Caco-2 (cell line): ENCODE data around the gene HELB. TPM values are rescaled to one million over a fixed set of nuclear protein-coding genes. Genes with fewer than 3 reads are reported as not detected.

Experiments
- BruUV-seq: library from RNA; stranded (reverse); fragments of 400-500 nt; replicated peaks from 2 replicates; lab custom pipeline; 2021; lab: Mats Ljungman, UMichigan
- CTCF ChIA-PET: fragments of 300-600 bp; sonication (Branson Sonifier 250); formaldehyde crosslinking; loops from one replicate; lab custom pipeline; 2022; ENCODE audit warnings: antibody characterized with exemption; lab: Charles Lee
- POLR2A ChIA-PET: fragments of 300-600 bp; sonication (Branson Sonifier 250); formaldehyde crosslinking; loops from one replicate; lab custom pipeline; 2022; ENCODE audit warnings: antibody characterized with exemption; lab: Charles Lee
- DNase-seq, 2 experiments: peaks; one replicate each; pipeline versions ENCODE4 v3.0.0 to v3.0.0-alpha.2; 2020 to 2022
- H3K27me3 ChIP-seq: replicated peaks from 2 replicates; pipeline ENCODE4 v1.6.0; 2011; ENCODE audit warnings: low read length; ENCODE audit not compliant: control insufficient read depth, insufficient read depth
- H3K36me3 ChIP-seq: 2 replicates; pipeline ENCODE4 v1.5.1; 2011; ENCODE audit warnings: low read length; ENCODE audit not compliant: control insufficient read depth, insufficient read depth
- H3K4me1 ChIP-seq: fragments of 250-450 bp; sonication (Bioruptor Pico); 2 replicates; pipeline ENCODE4 v1.5.1; 2020; ENCODE audit warnings: mild to moderate bottlenecking
- H3K4me3 ChIP-seq: 2 replicates; pipeline ENCODE4 v1.5.1; 2011; ENCODE audit warnings: low read depth, mild to moderate bottlenecking, control low read depth, low read length
- H3K9me3 ChIP-seq: fragments of 250-450 bp; sonication (Bioruptor Pico); 2 replicates; pipeline ENCODE4 v1.5.1; 2020; ENCODE audit warnings: mild to moderate bottlenecking, moderate library complexity
- H3K27ac Mint-ChIP-seq: one replicate; pipeline ENCODE4 v1.8.0; 2022; ENCODE audit warnings: mixed read lengths; ENCODE audit not compliant: unreplicated experiment
- H3K27me3 Mint-ChIP-seq: one replicate; pipeline ENCODE4 v1.8.0; 2022; ENCODE audit warnings: mixed read lengths; ENCODE audit not compliant: insufficient read depth, unreplicated experiment
- H3K36me3 Mint-ChIP-seq: one replicate; pipeline ENCODE4 v1.8.0; 2022; ENCODE audit warnings: mild to moderate bottlenecking, mixed read lengths; ENCODE audit not compliant: insufficient read depth, unreplicated experiment
- H3K4me1 Mint-ChIP-seq: one replicate; pipeline ENCODE4 v1.8.0; 2022; ENCODE audit warnings: low read depth, mixed read lengths; ENCODE audit not compliant: unreplicated experiment
- H3K4me3 Mint-ChIP-seq: one replicate; pipeline ENCODE4 v1.8.0; 2022; ENCODE audit warnings: mild to moderate bottlenecking, moderate library complexity, mixed read lengths; ENCODE audit not compliant: unreplicated experiment
- H3K9me3 Mint-ChIP-seq: one replicate; pipeline ENCODE4 v1.8.0; 2022; ENCODE audit warnings: mixed read lengths; ENCODE audit not compliant: unreplicated experiment
- intact Hi-C: fragments of 100-400 bp; cut with micrococcal nuclease; formaldehyde crosslinking; loops from one replicate; pipeline ENCODE4 v1.10.0; 2022; ENCODE audit not compliant: unreplicated experiment
- total RNA-seq: library from RNA; stranded (reverse); gene quantifications from 2 replicates; pipeline ENCODE4 v1.2.3, GENCODE V29; 2022
- TF ChIP-seq, protein P1 (sequence below), 2 experiments: fragments of 200-600 bp in 1 of 2; IDR thresholded peaks; 1 replicate in 1 of 2; 2 replicates in 1 of 2; pipeline versions ENCODE4 v1.5.1 to v1.8.0; 2011 to 2022; ENCODE audit warnings: antibody characterized with exemption in 1 of 2, control low read depth in 1 of 2, inconsistent platforms in 1 of 2, low read depth in 1 of 2, low read length in 1 of 2, mild to moderate bottlenecking in 1 of 2, moderate library complexity in 1 of 2; ENCODE audit not compliant: insufficient read depth in 1 of 2, severe bottlenecking in 1 of 2, unreplicated experiment in 1 of 2

The HELB gene
- total RNA-seq, 1 experiment from 2014 or later = 3.4 TPM

GRCh38 chr12:66272650-66273049 lies 29.6 kb upstream of the HELB start:
- Histone ChIP-seq H3K27me3 (no peaks in the 10 kb centered on the region; the same call in 1 of the 2 replicates), H3K4me1 (no peaks in the 10 kb centered on the region), H3K4me3 (no peak overlapping the region), H3K9me3 (no peaks in the 10 kb centered on the region), H3K36me3 (no peaks in the 10 kb centered on the region)
- TF ChIP-seq, protein P1, sequence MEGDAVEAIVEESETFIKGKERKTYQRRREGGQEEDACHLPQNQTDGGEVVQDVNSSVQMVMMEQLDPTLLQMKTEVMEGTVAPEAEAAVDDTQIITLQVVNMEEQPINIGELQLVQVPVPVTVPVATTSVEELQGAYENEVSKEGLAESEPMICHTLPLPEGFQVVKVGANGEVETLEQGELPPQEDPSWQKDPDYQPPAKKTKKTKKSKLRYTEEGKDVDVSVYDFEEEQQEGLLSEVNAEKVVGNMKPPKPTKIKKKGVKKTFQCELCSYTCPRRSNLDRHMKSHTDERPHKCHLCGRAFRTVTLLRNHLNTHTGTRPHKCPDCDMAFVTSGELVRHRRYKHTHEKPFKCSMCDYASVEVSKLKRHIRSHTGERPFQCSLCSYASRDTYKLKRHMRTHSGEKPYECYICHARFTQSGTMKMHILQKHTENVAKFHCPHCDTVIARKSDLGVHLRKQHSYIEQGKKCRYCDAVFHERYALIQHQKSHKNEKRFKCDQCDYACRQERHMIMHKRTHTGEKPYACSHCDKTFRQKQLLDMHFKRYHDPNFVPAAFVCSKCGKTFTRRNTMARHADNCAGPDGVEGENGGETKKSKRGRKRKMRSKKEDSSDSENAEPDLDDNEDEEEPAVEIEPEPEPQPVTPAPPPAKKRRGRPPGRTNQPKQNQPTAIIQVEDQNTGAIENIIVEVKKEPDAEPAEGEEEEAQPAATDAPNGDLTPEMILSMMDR (IDR thresholded peaks at IDR 0.05; ENCODE audit: insufficient read depth in 1 of 2, low read depth in 1 of 2, low read length in 1 of 2, severe bottlenecking in 1 of 2, unreplicated experiment in 1 of 2) = no peak
- no peaks in the 10 kb centered on the region for H3K36me3 Mint-ChIP-seq
- H3K9me3 Mint-ChIP-seq = no peaks in the 10 kb centered on the region
- no peak overlapping the region for H3K4me3 Mint-ChIP-seq
- no peak for DNase-seq
- H3K27me3 Mint-ChIP-seq = peaks cover 5% of the 10 kb centered on the region
- intact Hi-C loops = loop anchor here (10.0 kb wide), 1 partner anchor 412 kb away; no protein-coding TSS in a partner anchor
- H3K4me1 Mint-ChIP-seq = no peaks in the 10 kb centered on the region
- no peak overlapping the region for H3K27ac Mint-ChIP-seq
- ChIA-PET CTCF (no interaction called here), POLR2A (no interaction called here)
- no TSS peak for BruUV-seq

- Histone ChIP-seq H3K36me3 (no peaks in the 10 kb centered on the region), H3K4me3 (no peak overlapping the region), H3K27me3 (no peaks in the 10 kb centered on the region; the same call in 1 of the 2 replicates), H3K9me3 (no peaks in the 10 kb centered on the region), H3K4me1 (no peaks in the 10 kb centered on the region)
- no peaks in the 10 kb centered on the region for H3K4me1 Mint-ChIP-seq
- TF ChIP-seq, protein P1 (IDR thresholded peaks at IDR 0.05; ENCODE audit: insufficient read depth in 1 of 2, low read depth in 1 of 2, low read length in 1 of 2, severe bottlenecking in 1 of 2, unreplicated experiment in 1 of 2) = no peak
- intact Hi-C loops = loop anchor here (10.0 kb wide), 1 partner anchor 412 kb away; no protein-coding TSS in a partner anchor
- peaks cover 10% of the 10 kb centered on the region for H3K27me3 Mint-ChIP-seq
- no peak overlapping the region for H3K4me3 Mint-ChIP-seq
- ChIA-PET POLR2A (no interaction called here), CTCF (no interaction called here)
- H3K36me3 Mint-ChIP-seq = no peaks in the 10 kb centered on the region
- H3K9me3 Mint-ChIP-seq = no peaks in the 10 kb centered on the region
- no peak overlapping the region for H3K27ac Mint-ChIP-seq
- no peak for DNase-seq
- no TSS peak for BruUV-seq
Measured at GRCh38 chr12:66273147-66273546, 29.1 kb upstream of the HELB start.

- intact Hi-C loops = loop anchor here (10.0 kb wide), 1 partner anchor 410 kb away; no protein-coding TSS in a partner anchor
- POLR2A ChIA-PET = no interaction called here
- H3K4me1 Mint-ChIP-seq = no peaks in the 10 kb centered on the region
- Histone ChIP-seq H3K27me3 (no peaks in the 10 kb centered on the region), H3K9me3 (no peaks in the 10 kb centered on the region; the same call in 1 of the 2 replicates), H3K4me1 (no peaks in the 10 kb centered on the region), H3K4me3 (no peak overlapping the region), H3K36me3 (no peaks in the 10 kb centered on the region)
- CTCF ChIA-PET = no interaction called here
- no peaks in the 10 kb centered on the region for H3K36me3 Mint-ChIP-seq
- no peak for DNase-seq
- H3K27ac Mint-ChIP-seq = no peak overlapping the region
- BruUV-seq = no TSS peak
- H3K4me3 Mint-ChIP-seq = no peak overlapping the region
- TF ChIP-seq, protein P1 (IDR thresholded peaks at IDR 0.05; ENCODE audit: insufficient read depth in 1 of 2, low read depth in 1 of 2, low read length in 1 of 2, severe bottlenecking in 1 of 2, unreplicated experiment in 1 of 2) = no peak
- H3K9me3 Mint-ChIP-seq = no peaks in the 10 kb centered on the region
- H3K27me3 Mint-ChIP-seq = peaks cover 15% of the 10 kb centered on the region
Measured at GRCh38 chr12:66275040-66275439, 27.3 kb upstream of the HELB start.
